H7 (cell line): ENCODE measurements around the gene HYCC2. TPM values are rescaled to one million over a fixed set of nuclear protein-coding genes. Genes with fewer than 3 reads are reported as not detected.
"Not testable (repeated sequence)": the region's sequence is repeated elsewhere in the genome, so short reads cannot be mapped to it uniquely, and the experiment has no call there.

Experiments
- DNase-seq: peaks from one replicate; pipeline ENCODE4 v3.0.0; 2012
- H3K27me3 ChIP-seq: 2 replicates; pipeline ENCODE4 v1.6.0; 2011; ENCODE audit warnings: mild to moderate bottlenecking, low read length; ENCODE audit not compliant: control insufficient read depth, insufficient read depth
- H3K36me3 ChIP-seq: replicated peaks from 2 replicates; pipeline ENCODE4 v1.5.1; 2011; ENCODE audit warnings: low read length; ENCODE audit not compliant: control insufficient read depth, insufficient read depth
- H3K4me3 ChIP-seq: 2 replicates; pipeline ENCODE4 v1.5.1; 2011; ENCODE audit warnings: low read depth, mild to moderate bottlenecking, control low read depth, low read length, moderate library complexity; ENCODE audit not compliant: insufficient read depth
- total RNA-seq: library from RNA; depleted of rRNA; stranded (reverse); fragments of >200 nt; shearing (Covaris generic); gene quantifications from 2 replicates; pipeline ENCODE4 v1.2.3, GENCODE V29; 2014; rRNA removed

HYCC2 gene
- 5.7 and 6.8 TPM in 2 replicates for total RNA-seq

GRCh38 chr2:201071479-201072200 is at the start of gene HYCC2, which contains the start of gene NDUFB3:
TSS of gene HYCC2 (minus strand) at chr2:201071671. CDS start at chr2:201024009, 47,662 bp downstream.
TSS of gene NDUFB3 (plus strand) at chr2:201072001. CDS start at chr2:201078883, 6,882 bp downstream.
- no peaks in the 10 kb centered on the region for H3K36me3 ChIP-seq
- H3K4me3 ChIP-seq = peak within 1 kb of the TSS; percentile 60
- no peaks in the 10 kb centered on the region for H3K27me3 ChIP-seq
- peak; percentile 94 for DNase-seq

- no peaks in the 10 kb centered on the region for H3K27me3 ChIP-seq
- DNase-seq = no peak
- H3K36me3 ChIP-seq = no peaks in the 10 kb centered on the region
Measured at GRCh38 chr2:201118961-201119854, 47.7 kb upstream of the HYCC2 start.

GRCh38 chr2:201118121-201118960 is 46.9 kb upstream of the HYCC2 start:
- Histone ChIP-seq H3K4me3 (peak overlapping the region; percentile 58), H3K36me3 (no peaks in the 10 kb centered on the region), H3K27me3 (no peaks in the 10 kb centered on the region)
- peak; percentile 65 for DNase-seq

More at GRCh38 chr2:201118961-201119854, 47.7 kb upstream of the HYCC2 start:
- peak overlapping the region; percentile 58 for H3K4me3 ChIP-seq

GRCh38 chr2:201117735-201118094 is 46.2 kb upstream of the HYCC2 start:
- not testable (repeated sequence) for DNase-seq, H3K27me3 ChIP-seq, H3K36me3 ChIP-seq, H3K4me3 ChIP-seq

GRCh38 chr2:201116959-201117734 is 45.7 kb upstream of the HYCC2 start:
- no peaks in the 10 kb centered on the region for H3K27me3 ChIP-seq
- peak; percentile 46 for DNase-seq

GRCh38 chr2:201116115-201116958 is 44.9 kb upstream of the HYCC2 start, which contains the start of gene CFLAR:
TSS of gene CFLAR (plus strand) at chr2:201116164. CDS start at chr2:201129866, 13,702 bp downstream.
- DNase-seq = peak; percentile 61
- Histone ChIP-seq H3K4me3 (peak within 1 kb of the TSS; percentile 43), H3K36me3 (no peaks in the 10 kb centered on the region), H3K27me3 (no peaks in the 10 kb centered on the region)

More at GRCh38 chr2:201116959-201117734, 45.7 kb upstream of the HYCC2 start:
- Histone ChIP-seq H3K4me3 (peak overlapping the region; percentile 43; the same call in 1 of the 2 replicates), H3K36me3 (no peaks in the 10 kb centered on the region)

- no peak overlapping the region for H3K4me3 ChIP-seq
- H3K27me3 ChIP-seq = no peaks in the 10 kb centered on the region
- H3K36me3 ChIP-seq = no peaks in the 10 kb centered on the region
- DNase-seq = no peak
Measured at GRCh38 chr2:201114846-201115245, 43.4 kb upstream of the HYCC2 start.

- Histone ChIP-seq H3K27me3 (no peaks in the 10 kb centered on the region), H3K4me3 (no peak overlapping the region), H3K36me3 (no peaks in the 10 kb centered on the region)
- DNase-seq = no peak
Measured at GRCh38 chr2:201114350-201114749, 42.9 kb upstream of the HYCC2 start.

GRCh38 chr2:201111096-201111495 is 39.6 kb upstream of the HYCC2 start:
- no peak for DNase-seq
- H3K36me3 ChIP-seq = no peaks in the 10 kb centered on the region
- no peak overlapping the region for H3K4me3 ChIP-seq
- H3K27me3 ChIP-seq = no peaks in the 10 kb centered on the region

- no peak for DNase-seq
- Histone ChIP-seq H3K36me3 (no peaks in the 10 kb centered on the region), H3K4me3 (no peak overlapping the region), H3K27me3 (no peaks in the 10 kb centered on the region)
Measured at GRCh38 chr2:201110615-201111014, 39.1 kb upstream of the HYCC2 start.

- H3K36me3 ChIP-seq = no peaks in the 10 kb centered on the region
- H3K4me3 ChIP-seq = no peak overlapping the region
- no peaks in the 10 kb centered on the region for H3K27me3 ChIP-seq
- no peak for DNase-seq
Measured at GRCh38 chr2:201109186-201109585, 37.7 kb upstream of the HYCC2 start.

GRCh38 chr2:201108341-201108740 is 36.9 kb upstream of the HYCC2 start:
- Histone ChIP-seq H3K27me3 (no peaks in the 10 kb centered on the region), H3K36me3 (no peaks in the 10 kb centered on the region), H3K4me3 (no peak overlapping the region)
- no peak for DNase-seq

- no peaks in the 10 kb centered on the region for H3K27me3 ChIP-seq
- DNase-seq = no peak
- no peaks in the 10 kb centered on the region for H3K36me3 ChIP-seq
- H3K4me3 ChIP-seq = no peak overlapping the region
Measured at GRCh38 chr2:201107624-201108023, 36.2 kb upstream of the HYCC2 start.
